ENCODE data around the gene PTPRN.
"Not testable (repeated sequence)": the region's sequence is repeated elsewhere in the genome, so short reads cannot be mapped to it uniquely, and the experiment has no call there.

PTPRN gene

GRCh38 chr2:219309278-219309677 lies at the start of gene PTPRN:
Gene PTPRN (minus strand): TSS chr2:219309401. CDS start chr2:219309332, 69 bp downstream.
- DNase-seq: no peak

- peak; percentile 16 for DNase-seq
Measured at GRCh38 chr2:219358170-219359075, 49.2 kb upstream of the PTPRN start.

GRCh38 chr2:219356834-219357233 lies 47.6 kb upstream of the PTPRN start:
- DNase-seq: no peak

DNA sequence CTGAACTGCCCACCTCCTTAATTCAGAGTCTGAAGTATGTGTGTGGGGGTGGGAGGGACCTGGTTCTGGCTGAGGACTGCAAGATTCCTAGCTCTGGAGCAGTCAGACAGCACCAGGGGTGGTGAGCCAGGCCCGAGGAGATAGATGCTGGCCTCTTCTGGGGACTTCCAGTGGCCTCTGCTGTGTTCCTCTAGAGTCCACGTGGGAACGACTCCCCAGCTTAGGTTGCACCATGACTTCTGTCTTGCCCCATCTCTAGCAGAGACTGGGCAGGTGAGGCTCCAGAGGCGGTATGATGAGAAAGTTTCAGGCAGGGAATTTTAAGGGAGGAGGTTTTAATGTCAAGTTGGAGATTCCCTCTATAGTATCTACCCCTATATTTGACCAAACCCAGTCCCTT lies 45.4 kb upstream of the PTPRN start:
- no peak for DNase-seq

GRCh38 chr2:219353129-219353528 lies 43.9 kb upstream of the PTPRN start:
- DNase-seq: no peak

DNA sequence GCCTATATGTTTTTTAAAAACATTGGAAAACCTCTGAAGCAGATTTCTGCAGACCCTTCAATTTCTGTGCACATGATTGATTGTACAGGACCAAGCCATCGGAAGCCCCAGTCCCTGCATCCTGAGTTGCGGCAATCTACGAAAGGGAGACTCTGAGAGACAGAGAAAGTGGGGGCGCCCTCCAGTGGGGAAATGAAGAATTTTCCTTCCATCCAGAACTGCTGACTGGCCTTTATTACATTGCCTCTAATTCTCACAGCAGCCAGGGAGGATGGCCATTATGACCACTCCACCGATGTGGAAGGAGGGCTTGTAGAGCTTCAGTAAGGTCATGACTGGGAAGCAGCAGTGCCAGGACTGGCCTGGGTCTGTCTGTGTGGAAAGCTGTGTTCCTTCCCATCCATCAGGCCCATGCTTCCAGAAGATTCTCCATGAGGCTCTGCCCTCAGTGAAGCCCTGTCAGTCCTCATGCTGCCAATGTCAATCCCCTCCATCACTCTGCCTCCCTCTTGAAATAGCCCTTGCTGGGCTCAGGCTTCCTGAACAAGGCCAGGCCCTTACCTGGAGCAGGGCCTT lies 43.3 kb upstream of the PTPRN start:
- peak; percentile 65 for DNase-seq

DNA sequence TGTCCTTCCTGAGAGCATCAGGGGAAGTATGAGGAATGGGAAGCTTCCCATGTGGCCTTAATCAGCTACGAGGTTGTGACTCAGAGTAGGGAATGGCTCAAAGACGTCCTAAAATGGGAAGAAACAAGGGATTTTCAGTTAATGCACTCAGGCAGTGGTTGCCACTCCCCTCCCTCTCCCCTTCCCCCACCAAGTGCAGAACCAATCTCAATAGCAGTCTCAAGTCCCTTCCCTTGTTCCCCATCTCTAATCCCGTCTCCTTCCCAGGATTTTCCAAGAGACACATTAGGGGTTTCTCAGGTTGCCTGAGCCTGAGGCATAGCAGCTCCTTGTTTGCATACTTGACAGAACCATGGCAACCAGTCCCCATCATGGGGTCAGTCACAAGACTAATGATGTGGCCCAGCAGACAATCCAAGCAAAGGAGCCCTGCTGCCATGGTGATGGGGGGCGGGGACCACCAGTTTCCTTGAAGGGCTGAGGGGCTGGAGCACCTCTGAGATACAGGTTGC lies 41.6 kb upstream of the PTPRN start:
- DNase-seq: no peak

DNA sequence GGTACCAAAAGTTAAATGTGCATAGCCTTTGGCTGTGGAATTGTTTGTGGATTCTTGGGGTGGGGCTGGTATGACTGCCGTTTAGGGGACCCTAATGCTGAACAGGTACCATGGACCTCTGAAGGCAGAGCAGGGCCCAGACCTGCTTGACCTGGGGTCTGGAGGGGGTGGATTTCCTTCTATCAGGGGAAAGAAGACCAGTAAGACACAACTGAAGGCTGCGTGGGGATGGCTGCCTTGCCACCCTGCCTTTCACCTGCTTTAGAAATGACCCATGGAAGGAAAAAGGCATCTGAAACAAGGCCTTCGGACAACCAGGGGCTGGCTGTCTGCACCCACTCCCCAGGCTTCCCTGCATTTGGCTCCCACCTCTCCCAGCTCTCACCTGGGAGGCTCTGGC lies 41.0 kb upstream of the PTPRN start:
- DNase-seq: no peak

DNA sequence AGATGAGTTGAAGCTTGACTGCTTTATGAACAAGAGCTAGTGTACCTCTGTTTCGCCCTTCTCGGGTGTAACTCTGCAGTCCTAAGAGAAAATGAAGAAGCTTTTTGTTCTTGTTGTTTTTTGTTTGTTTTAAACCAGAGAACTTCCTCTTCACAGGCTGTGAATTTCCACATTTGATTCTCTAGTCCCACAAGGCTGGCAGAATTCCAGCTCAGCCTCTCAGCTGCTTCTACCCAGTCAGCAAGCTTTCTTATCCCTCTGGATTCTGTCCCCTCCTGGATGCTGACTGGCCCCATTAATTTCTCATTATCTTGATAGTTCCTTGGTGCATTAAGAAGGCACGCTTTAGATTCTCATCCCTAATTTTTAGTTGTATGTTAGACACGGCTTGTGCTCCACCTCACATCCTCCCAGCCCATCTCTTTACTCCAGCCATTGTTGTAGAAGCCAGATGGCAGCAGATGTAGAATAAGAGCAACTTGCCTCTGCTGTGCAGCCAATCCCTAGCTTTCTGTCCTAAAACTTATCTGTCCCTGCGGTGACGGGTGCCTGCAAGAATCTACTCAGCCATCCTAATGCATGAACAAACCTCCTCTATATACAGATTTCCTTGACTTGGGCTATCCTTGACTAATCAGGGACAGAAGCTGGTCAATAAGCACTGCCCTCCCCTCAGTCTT lies 35.7 kb upstream of the PTPRN start:
- no peak for DNase-seq

DNA sequence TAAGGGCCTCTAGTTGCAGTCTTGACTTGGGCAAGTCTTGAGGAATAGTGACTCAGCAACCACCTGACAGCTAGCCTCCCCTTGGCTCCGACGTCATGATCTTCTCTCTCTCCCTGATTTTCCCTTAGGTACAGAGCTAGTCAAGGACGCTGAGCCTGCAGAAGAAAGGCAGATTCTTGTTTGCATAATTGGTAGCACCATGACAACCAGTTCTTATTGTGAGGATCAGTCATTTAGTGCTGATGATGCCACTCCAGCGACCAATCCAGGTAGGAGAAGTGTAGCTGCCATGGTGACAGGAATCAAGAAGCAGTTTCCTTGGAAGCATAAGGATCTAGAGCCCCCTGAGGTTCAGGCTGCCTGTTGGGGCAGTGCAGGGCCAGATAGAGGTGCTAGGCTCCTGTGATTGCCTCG lies 26.2 kb upstream of the PTPRN start:
- no peak for DNase-seq

- no peak for DNase-seq
Measured at GRCh38 chr2:219334076-219334475, 24.9 kb upstream of the PTPRN start.

DNA sequence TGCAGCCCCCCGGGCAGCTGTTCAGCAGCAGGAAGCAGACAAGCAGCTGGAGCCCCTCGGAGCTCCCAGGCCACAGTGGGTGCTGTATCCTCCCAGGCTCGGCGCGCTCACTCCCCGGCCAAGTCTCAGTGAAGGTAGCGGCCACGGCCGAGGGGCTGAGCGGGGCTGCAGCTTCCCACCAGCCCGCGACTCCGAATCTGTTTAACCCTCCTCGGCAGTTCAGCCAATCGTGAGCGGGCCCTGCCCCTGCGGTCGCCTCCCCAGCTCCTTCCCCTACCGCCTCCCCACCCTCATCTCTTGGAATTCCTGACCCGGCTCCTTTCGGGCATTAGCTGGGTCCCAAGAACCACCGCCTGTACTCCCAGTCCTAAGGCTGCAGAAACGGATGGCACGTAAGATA lies 23.3 kb upstream of the PTPRN start, which contains the start of gene RESP18:
RESP18 (minus strand) TSS at position 203 of the 400 bp plus-strand sequence.
- DNase-seq: no peak

DNA sequence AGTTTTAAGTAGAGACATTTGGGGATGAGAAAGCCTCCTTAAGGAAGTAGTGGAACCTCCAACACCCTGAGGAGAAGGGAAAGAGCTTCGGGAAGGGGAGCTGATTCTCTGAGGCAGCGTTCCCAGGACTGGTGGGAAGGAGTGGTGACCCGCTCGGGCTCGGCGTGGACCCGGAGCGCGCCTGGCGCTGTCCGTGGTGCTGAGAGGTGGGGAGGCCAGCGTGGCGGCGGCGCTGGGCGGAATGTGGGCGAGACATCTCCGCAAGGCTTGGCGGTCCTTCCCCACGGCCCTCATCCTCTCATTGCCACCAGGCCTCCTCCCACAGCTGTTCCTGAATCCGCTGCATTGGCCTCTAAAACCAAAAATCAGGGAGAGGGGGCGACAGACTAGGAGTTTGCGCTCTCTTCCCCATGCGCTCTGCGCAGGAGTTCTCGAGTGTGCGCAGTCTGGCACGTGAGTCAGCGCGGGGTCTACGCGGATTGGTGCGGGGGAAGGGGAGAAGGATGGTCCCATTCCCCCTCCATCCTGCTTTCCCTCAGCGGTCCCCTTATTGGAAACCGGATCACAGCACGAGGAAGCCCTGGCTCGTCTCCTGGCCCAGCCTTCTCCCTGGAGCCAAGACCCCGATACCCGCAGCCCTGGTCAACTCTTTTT lies 22.5 kb upstream of the PTPRN start:
- DNase-seq: no peak

- no peak for DNase-seq
Measured at GRCh38 chr2:219327719-219328118, 18.5 kb upstream of the PTPRN start.

DNA sequence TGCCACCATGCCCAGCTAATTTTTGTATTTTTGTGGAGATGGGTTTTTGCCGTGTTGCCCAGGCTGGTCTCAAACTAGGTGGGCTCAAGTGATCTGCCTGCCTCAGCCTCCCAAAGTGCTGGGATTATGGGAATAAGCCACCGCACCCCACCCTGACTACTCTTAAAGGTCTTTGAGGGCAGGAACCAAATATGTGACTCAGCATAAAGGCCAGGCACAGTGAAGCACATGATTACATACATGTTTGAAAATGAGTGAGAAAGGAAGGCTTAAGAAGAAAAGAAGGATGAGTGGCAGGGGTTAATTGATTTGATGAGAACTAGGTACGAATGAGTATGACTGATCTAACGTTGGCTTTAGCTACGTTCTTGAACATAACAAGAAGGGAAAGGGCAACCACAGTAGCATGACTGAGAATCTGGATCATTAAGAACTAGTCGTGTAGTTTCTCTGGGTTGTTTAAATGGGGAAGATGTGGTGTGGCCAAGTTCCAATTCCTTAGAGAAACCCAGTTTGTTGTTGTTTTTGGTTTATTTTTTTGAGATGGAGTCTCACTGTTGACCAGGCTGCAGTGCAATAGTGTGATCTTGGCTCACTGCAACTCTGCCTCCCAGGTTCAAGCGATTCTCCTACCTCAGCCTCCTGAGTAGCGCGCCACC lies 16.6 kb upstream of the PTPRN start:
- DNase-seq: no peak

GRCh38 chr2:219325136-219325535 lies 15.9 kb upstream of the PTPRN start:
- DNase-seq: no peak

DNA sequence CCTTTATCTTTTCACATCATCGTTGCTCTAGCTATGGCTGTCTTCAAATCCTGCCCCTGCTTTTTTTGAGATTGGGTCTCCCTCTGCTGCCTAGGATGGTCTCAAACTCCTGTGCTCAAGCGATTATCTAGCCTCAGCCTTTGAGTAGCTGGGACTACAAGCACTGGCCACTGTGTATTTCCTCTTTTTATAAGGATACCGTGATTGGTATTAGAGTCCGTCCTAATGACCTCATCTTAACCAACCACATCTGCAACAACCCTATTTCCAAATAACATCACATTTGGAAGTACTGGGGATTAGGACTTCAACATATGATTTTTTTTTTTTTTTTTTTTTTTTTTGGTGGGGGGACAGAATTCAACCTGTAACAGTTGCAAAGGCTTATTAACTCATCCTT lies 14.2 kb upstream of the PTPRN start:
- DNase-seq: no peak

DNA sequence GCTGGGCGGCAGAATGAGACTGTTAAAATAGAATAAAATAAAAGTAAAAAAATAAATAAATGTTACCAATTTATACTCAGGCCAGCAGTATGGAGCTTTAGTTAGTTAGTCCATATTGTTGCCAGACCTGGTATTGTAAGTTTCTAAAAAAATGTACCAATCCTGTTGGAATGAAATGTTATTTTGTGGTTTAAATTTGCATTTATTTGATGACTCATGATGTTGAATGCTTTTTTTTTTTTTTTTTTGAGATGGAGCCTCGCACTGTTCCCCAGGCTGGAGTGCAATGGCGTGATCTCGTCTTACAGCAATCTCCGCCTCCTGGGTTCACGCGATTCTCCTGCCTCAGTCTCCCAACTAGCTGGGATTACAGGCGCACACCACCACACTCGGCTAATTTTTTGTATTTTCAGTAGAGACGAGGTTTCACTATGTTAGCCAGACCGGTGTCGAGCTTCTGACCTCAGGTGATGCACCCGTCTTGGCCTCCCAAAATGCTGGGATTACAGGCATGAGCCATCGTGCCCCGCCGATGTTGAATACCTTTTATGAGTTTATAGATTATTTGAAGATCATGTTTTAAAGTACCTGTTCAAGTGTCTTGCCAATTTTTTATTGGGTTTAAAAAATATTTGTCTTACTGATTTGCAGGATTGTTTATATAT lies 5.7 kb upstream of the PTPRN start:
- no peak for DNase-seq

- DNase-seq: not testable (repeated sequence)
Measured at GRCh38 chr2:219312683-219313263, 3.6 kb upstream of the PTPRN start.

DNA sequence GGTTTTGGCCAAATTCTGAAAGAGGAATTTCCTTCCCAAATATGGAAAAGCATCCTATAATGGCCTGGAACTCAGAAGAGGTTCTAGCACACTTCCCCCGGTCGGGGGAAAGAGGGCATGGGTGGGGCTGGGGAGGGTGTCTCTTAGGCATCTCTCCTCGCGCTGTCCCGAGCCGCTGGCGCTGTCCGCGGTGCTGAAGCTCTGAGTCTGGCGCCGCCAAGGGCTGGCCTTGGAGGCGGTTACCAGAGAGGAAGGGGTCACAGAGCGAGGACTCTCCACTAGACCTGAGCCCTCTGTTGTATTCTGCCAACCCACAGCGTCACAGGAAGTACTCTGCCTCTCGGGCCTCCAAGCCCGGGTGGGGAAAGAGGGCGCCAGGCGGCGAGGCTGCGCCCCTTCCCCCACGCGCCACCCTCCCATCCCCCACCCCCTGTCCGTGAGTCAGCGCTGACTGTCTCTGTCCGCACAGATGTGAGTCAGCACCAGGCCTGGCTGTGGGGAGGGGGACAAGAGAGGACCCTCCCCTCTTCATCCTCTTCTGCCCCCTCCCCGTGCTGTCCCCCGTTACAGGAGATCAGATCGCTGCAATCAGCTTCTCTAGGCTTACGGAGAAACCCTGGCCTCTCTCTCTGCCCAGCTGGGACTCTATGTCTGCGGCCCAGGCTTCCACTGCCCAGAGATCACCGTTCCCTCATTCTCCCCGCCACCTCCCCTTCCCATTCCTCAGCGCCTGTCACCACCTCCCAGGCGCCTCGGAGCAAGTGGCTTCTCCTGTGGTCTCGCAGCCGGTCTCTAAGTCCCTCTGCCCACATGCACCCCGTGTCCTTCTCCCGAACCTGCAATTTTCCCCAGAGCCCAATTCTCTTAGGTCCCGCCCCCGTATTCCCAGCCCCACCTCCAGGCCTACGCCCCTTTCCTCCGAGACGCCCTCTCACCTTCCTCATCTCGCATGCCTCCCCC lies 779 bp downstream of the PTPRN start:
- peak; percentile 66 for DNase-seq
